GM18507 (cell line): Measurements from ENCODE around the gene CDC25C.

Source experiments
- DNase-seq: peaks from one replicate; pipeline ENCODE4 v3.0.0; 2011; ENCODE audit warnings: low read depth; ENCODE audit not compliant: insufficient read length; ENCODE audit errors: extremely low spot score
- FAIRE-seq: peaks from 2 replicates; lab custom pipeline; 2011; peaks lifted over from hg19 to GRCh38; lab: Jason Lieb, UNC

The CDC25C gene

GRCh38 chr5:138331449-138332368 lies at the start of gene CDC25C:
TSS of gene CDC25C (minus strand) at chr5:138331804. CDS start at chr5:138331180, 624 bp downstream.
- peak; percentile 100 for FAIRE-seq
- peak; percentile 93 for DNase-seq

GRCh38 chr5:138372653-138373052 lies 41.0 kb upstream of the CDC25C start:
- no peak for FAIRE-seq
- DNase-seq, result no peak

- peak; percentile 35 for FAIRE-seq
- no peak for DNase-seq
Measured at GRCh38 chr5:138372225-138372624, 40.6 kb upstream of the CDC25C start.

- FAIRE-seq (peak; percentile 12), DNase-seq (no peak)
Measured at GRCh38 chr5:138371454-138371853, 39.9 kb upstream of the CDC25C start.

GRCh38 chr5:138370537-138370936 lies 38.9 kb upstream of the CDC25C start:
- FAIRE-seq (no peak), DNase-seq (no peak)

- FAIRE-seq (peak; percentile 39), DNase-seq (no peak)
Measured at GRCh38 chr5:138369706-138370105, 38.1 kb upstream of the CDC25C start.

- no peak for FAIRE-seq
- DNase-seq, result no peak
Measured at GRCh38 chr5:138369261-138369660, 37.7 kb upstream of the CDC25C start.

GRCh38 chr5:138366632-138367382 lies 35.2 kb upstream of the CDC25C start:
- no peak for FAIRE-seq
- no peak for DNase-seq

GRCh38 chr5:138364576-138364975 lies 33.0 kb upstream of the CDC25C start:
- no peak for DNase-seq
- no peak for FAIRE-seq

- DNase-seq, result no peak
- FAIRE-seq, result no peak
Measured at GRCh38 chr5:138360941-138361452, 29.4 kb upstream of the CDC25C start.

GRCh38 chr5:138359621-138360020 lies 28.0 kb upstream of the CDC25C start:
- no peak for DNase-seq

GRCh38 chr5:138354926-138355378 lies 23.3 kb upstream of the CDC25C start:
- FAIRE-seq, result peak; percentile 83
- DNase-seq, result no peak

More at GRCh38 chr5:138359621-138360020, 28.0 kb upstream of the CDC25C start:
- no peak for FAIRE-seq

- no peak for DNase-seq
- no peak for FAIRE-seq
Measured at GRCh38 chr5:138354387-138354786, 22.8 kb upstream of the CDC25C start.

- no peak for FAIRE-seq
- no peak for DNase-seq
Measured at GRCh38 chr5:138353560-138354080, 22.0 kb upstream of the CDC25C start.

GRCh38 chr5:138352722-138353559 lies 21.3 kb upstream of the CDC25C start:
- FAIRE-seq (peak; percentile 48), DNase-seq (peak; percentile 35)

GRCh38 chr5:138352071-138352721 lies 20.6 kb upstream of the CDC25C start, which contains the start of gene KDM3B:
TSS of gene KDM3B (plus strand) at chr5:138352685. CDS start at chr5:138352796, 111 bp downstream.
- DNase-seq (peak; percentile 91), FAIRE-seq (peak; percentile 88)

- FAIRE-seq (no peak), DNase-seq (no peak)
Measured at GRCh38 chr5:138351517-138351916, 19.9 kb upstream of the CDC25C start.

- FAIRE-seq (no peak), DNase-seq (no peak)
Measured at GRCh38 chr5:138351056-138351455, 19.5 kb upstream of the CDC25C start.

- DNase-seq (no peak), FAIRE-seq (no peak)
Measured at GRCh38 chr5:138350563-138350890, 18.9 kb upstream of the CDC25C start.
